Measurements from ENCODE around the gene ATP5F1E. TPM values are rescaled to one million over a fixed set of nuclear protein-coding genes. Genes with fewer than 3 reads are reported as not detected.

ATP5F1E gene
- total and polyA plus RNA-seq, 2 donors from 2014 or later, result 67.7 to 251 TPM

DNA sequence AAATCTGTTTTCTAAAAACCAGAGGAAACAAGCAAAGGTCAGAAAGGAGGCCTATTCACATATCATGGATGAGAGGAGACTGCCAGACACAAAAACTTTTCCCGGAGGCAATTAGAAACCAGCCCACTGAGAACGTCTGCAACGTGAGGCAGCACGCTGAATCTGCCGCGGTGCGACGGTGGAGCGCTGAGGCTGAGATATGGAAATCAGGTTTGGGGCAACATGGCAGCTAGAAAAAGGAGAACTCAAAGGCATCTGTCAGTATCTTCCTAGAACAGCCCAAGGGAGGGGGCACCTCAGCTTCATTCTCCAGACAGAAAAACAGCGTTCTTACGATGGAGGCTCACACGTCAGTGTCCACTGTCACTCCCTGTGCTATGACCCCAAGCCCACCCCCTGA, 5.3 kb upstream of the ATP5F1E start:
- Histone ChIP-seq H3K27me3 (ENCODE audit: control insufficient read depth, insufficient read depth, low read length) (no peaks in the 10 kb centered on the region), H3K27ac (ENCODE audit: low read depth in 2 of 2, low read length in 2 of 2) (no peak overlapping the region), H3K4me3 (ENCODE audit: low read length in 3 of 3) (no peak overlapping the region), H3K36me3 (ENCODE audit: control insufficient read depth in 2 of 3, insufficient read depth in 3 of 3, low read length in 3 of 3) (peaks cover 5 to 31% (median 20%) of the 10 kb centered on the region in 3 donors), H3K9me3 (ENCODE audit: control insufficient read depth in 2 of 3, insufficient read depth in 1 of 3, low read length in 3 of 3) (no peaks in the 10 kb centered on the region), H3K4me1 (ENCODE audit: control insufficient read depth in 2 of 3, insufficient read depth in 2 of 3, low read depth in 1 of 3, low read length in 3 of 3) (peaks cover 2 to 8% (median 3%) of the 10 kb centered on the region in 3 donors), H3K9ac (ENCODE audit: low read length in 3 of 3) (no peak overlapping the region)
- TF ChIP-seq, protein P1, sequence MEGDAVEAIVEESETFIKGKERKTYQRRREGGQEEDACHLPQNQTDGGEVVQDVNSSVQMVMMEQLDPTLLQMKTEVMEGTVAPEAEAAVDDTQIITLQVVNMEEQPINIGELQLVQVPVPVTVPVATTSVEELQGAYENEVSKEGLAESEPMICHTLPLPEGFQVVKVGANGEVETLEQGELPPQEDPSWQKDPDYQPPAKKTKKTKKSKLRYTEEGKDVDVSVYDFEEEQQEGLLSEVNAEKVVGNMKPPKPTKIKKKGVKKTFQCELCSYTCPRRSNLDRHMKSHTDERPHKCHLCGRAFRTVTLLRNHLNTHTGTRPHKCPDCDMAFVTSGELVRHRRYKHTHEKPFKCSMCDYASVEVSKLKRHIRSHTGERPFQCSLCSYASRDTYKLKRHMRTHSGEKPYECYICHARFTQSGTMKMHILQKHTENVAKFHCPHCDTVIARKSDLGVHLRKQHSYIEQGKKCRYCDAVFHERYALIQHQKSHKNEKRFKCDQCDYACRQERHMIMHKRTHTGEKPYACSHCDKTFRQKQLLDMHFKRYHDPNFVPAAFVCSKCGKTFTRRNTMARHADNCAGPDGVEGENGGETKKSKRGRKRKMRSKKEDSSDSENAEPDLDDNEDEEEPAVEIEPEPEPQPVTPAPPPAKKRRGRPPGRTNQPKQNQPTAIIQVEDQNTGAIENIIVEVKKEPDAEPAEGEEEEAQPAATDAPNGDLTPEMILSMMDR (IDR thresholded peaks at IDR 0.05; ENCODE audit: borderline replicate concordance, extremely low read depth, insufficient read depth), result no peak
- FAIRE-seq (no peak), DNase-seq (no peak)
- intact Hi-C loops (cut with DNase I), result no loop called here

DNA sequence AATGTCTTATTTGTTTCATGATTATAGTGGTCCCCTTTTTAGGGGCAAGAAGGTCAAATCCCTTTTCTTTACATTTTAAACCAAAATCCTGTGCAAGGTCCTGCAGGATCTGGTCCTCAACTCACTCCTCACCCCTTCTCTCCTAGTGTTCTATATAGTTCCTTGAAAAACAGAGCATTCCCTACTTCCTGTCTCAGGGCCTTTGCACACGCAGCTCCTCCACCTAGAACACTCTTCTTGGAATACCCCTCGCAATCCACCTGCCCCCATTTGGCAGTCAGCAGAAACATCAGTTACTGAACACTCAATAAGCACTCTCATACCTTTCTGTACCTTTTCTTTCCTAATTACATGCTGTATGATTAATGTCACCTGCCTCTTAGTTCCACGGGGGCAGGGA, 3.2 kb upstream of the ATP5F1E start:
- no peak overlapping the region for H3K27ac ChIP-seq (ENCODE audit: low read depth in 2 of 2, low read length in 2 of 2)
- no peak for FAIRE-seq
- H3K9ac ChIP-seq (ENCODE audit: low read length in 3 of 3), result no peak overlapping the region
- H3K4me1 ChIP-seq (ENCODE audit: control insufficient read depth in 2 of 3, insufficient read depth in 2 of 3, low read depth in 1 of 3, low read length in 3 of 3), result peaks cover 0 to 8% (median 6%) of the 10 kb centered on the region in 3 donors
- no peak for DNase-seq
- peaks cover 5 to 36% (median 20%) of the 10 kb centered on the region in 3 donors for H3K36me3 ChIP-seq (ENCODE audit: control insufficient read depth in 2 of 3, insufficient read depth in 3 of 3, low read length in 3 of 3)
- H3K27me3 ChIP-seq (ENCODE audit: control insufficient read depth, insufficient read depth, low read length), result no peaks in the 10 kb centered on the region
- intact Hi-C loops (cut with DNase I), result no loop called here
- H3K9me3 ChIP-seq (ENCODE audit: control insufficient read depth in 2 of 3, insufficient read depth in 1 of 3, low read length in 3 of 3), result no peaks in the 10 kb centered on the region
- no peak overlapping the region for H3K4me3 ChIP-seq (ENCODE audit: low read length in 3 of 3)
- TF ChIP-seq, protein P1 (IDR thresholded peaks at IDR 0.05; ENCODE audit: borderline replicate concordance, extremely low read depth, insufficient read depth), result no peak

DNA sequence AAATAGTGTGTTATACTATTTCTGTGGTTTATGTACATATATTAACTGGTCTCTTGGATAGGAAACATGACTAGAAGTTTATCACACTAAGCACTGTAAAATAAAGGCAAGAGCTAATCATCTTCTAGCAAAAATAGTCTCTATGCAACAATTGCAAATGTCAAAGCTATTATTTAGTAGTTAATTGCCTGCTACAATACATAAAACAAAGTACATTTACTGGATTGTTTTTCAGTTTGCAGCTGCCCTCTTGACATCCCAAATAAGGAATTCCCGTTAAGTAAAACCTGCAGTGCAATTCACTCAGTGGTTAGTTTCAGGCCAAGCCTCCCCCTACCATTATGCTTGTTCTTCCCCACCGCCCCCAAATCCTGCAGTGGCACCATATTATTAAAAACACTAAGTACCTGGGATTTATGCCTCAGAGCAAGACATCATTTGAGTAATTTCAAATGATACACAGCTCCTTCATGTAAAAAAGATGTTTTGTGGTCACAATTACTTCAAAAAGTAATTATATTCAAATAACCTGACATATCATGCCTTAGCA, 1.6 kb upstream of the ATP5F1E start:
- DNase-seq (no peak), FAIRE-seq (no peak)
- Histone ChIP-seq H3K9ac (ENCODE audit: low read length in 3 of 3) (no peak overlapping the region), H3K4me1 (ENCODE audit: control insufficient read depth in 2 of 3, insufficient read depth in 2 of 3, low read depth in 1 of 3, low read length in 3 of 3) (peaks cover 0 to 16% (median 10%) of the 10 kb centered on the region in 3 donors), H3K36me3 (ENCODE audit: control insufficient read depth in 2 of 3, insufficient read depth in 3 of 3, low read length in 3 of 3) (peaks cover 5 to 49% (median 25%) of the 10 kb centered on the region in 3 donors), H3K9me3 (ENCODE audit: control insufficient read depth in 2 of 3, insufficient read depth in 1 of 3, low read length in 3 of 3) (no peaks in the 10 kb centered on the region), H3K27ac (ENCODE audit: low read depth in 2 of 2, low read length in 2 of 2) (no peak overlapping the region), H3K4me3 (ENCODE audit: low read length in 3 of 3) (no peak overlapping the region), H3K27me3 (ENCODE audit: control insufficient read depth, insufficient read depth, low read length) (no peaks in the 10 kb centered on the region)
- TF ChIP-seq, protein P1 (IDR thresholded peaks at IDR 0.05; ENCODE audit: borderline replicate concordance, extremely low read depth, insufficient read depth), result no peak
- intact Hi-C loops (cut with DNase I), result no loop called here
